Subcutaneous abdominal adipose tissue (tissue), 5 donors: ENCODE results near the gene RELL1.

Source experiments
- H3K27ac ChIP-seq: one replicate; pipeline ENCODE4 v1.7.0; 2013; ENCODE audit warnings: low read depth, mild to moderate bottlenecking, inconsistent platforms, low read length, moderate library complexity
- H3K27me3 ChIP-seq, 5 donors: one replicate each; pipeline ENCODE4 v1.7.0; 2013; ENCODE audit warnings: low read length in 5 of 5, inconsistent platforms in 1 of 5; ENCODE audit not compliant: control insufficient read depth in 5 of 5, insufficient read depth in 4 of 5
- H3K36me3 ChIP-seq, 5 donors: one replicate each; pipeline ENCODE4 v1.7.0; 2013; ENCODE audit warnings: low read length in 5 of 5; ENCODE audit not compliant: control insufficient read depth in 5 of 5, insufficient read depth in 5 of 5
- H3K4me1 ChIP-seq, 5 donors: one replicate each; pipeline ENCODE4 v1.7.0; 2013; ENCODE audit warnings: low read length in 5 of 5, mild to moderate bottlenecking in 3 of 5, moderate library complexity in 1 of 5; ENCODE audit not compliant: control insufficient read depth in 5 of 5, insufficient read depth in 5 of 5
- H3K4me3 ChIP-seq, 5 donors: one replicate each; pipeline ENCODE4 v1.7.0; 2013; ENCODE audit warnings: low read length in 5 of 5, low read depth in 1 of 5
- H3K9ac ChIP-seq, 5 donors: one replicate each; pipeline ENCODE4 v1.7.0; 2013; ENCODE audit warnings: low read length in 5 of 5, mild to moderate bottlenecking in 4 of 5, moderate library complexity in 3 of 5
- H3K9me3 ChIP-seq, 5 donors: one replicate each; pipeline ENCODE4 v1.7.0; 2013; ENCODE audit warnings: low read length in 5 of 5; ENCODE audit not compliant: control insufficient read depth in 5 of 5
- donor health status: healthy.
- donor health status: healthy.
- donor health status: healthy.
- donor health status: healthy.
- donor health status: healthy.

Gene RELL1

DNA sequence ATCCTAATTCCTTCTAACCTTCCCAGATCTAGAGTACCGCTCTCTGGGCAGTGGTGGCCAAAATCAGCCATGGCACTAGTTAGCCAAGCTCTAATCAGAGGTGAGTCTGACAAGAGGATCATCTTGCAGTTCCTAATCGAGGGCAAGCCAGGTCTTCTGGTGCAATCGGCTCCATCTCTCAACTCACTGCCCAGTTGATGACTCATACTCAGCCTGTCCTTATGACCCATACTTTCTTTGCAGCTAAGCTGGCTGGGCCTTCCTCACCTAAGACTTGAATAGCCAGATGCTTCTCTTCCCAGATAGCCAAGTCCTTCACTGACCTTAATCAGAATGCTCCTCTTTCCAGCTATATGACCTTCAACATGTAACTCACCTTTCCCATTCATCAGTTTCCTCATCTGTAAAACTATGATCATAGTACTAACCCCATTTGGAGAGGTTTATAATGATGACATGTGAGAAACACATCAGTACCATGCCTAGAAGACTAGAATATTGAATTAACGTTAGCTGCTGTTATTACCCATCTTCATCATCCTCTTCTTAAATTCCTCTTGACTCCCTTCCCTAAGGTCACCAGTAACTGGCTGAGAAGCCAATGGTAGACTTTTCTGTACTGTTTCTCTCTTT, 57.1 kb downstream of the RELL1 start:
- H3K27me3 ChIP-seq, result no peaks in the 10 kb centered on the region
- no peak overlapping the region for H3K4me3 ChIP-seq
- peaks cover 3 to 47% (median 18%) of the 10 kb centered on the region in 5 donors for H3K36me3 ChIP-seq
- peak overlapping the region; percentile 63 for H3K27ac ChIP-seq
- H3K4me1 ChIP-seq, result peaks cover 0 to 48% (median 29%) of the 10 kb centered on the region in 5 donors
- no peak overlapping the region for H3K9ac ChIP-seq
- H3K9me3 ChIP-seq, result no peaks in the 10 kb centered on the region

- no peaks in the 10 kb centered on the region for H3K27me3 ChIP-seq
- H3K4me1 ChIP-seq, result peaks cover 0 to 43% (median 33%) of the 10 kb centered on the region in 5 donors
- H3K9ac ChIP-seq, result peak overlapping the region in 1 of 5 donors; percentile 20
- no peaks in the 10 kb centered on the region for H3K9me3 ChIP-seq
- H3K36me3 ChIP-seq, result peaks cover 3 to 41% (median 12%) of the 10 kb centered on the region in 5 donors
- H3K27ac ChIP-seq, result no peak overlapping the region
- H3K4me3 ChIP-seq, result no peak overlapping the region
Measured at GRCh38 chr4:37627263-37627662, 58.9 kb downstream of the RELL1 start.

DNA sequence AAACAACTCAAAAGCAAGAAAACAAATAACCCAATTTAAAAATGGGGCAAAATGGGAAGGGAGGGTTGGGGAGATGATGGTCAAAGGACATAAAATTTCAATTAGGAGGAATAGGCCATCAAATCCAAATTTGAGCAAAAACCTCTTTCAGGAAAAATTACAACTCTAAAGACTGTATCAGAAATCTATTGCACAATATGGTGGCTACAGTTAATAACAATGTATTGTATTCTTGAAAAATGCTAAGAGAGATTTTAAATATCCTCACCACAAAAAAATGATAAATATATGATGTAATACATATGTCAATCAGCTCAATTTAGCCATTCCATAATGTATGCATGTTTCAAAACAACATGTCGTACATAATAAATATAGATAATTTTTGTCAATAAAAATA, 60.7 kb downstream of the RELL1 start:
- Histone ChIP-seq H3K4me1 (peaks cover 0 to 27% (median 22%) of the 10 kb centered on the region in 5 donors), H3K36me3 (peaks cover 3 to 32% (median 6%) of the 10 kb centered on the region in 5 donors), H3K9ac (no peak overlapping the region), H3K4me3 (no peak overlapping the region), H3K9me3 (no peaks in the 10 kb centered on the region), H3K27me3 (no peaks in the 10 kb centered on the region), H3K27ac (no peak overlapping the region)

GRCh38 chr4:37623940-37624339, 62.2 kb downstream of the RELL1 start:
- Histone ChIP-seq H3K9me3 (no peaks in the 10 kb centered on the region), H3K36me3 (peaks cover 0 to 24% (median 3%) of the 10 kb centered on the region in 5 donors), H3K4me3 (no peak overlapping the region), H3K9ac (no peak overlapping the region), H3K27me3 (no peaks in the 10 kb centered on the region), H3K4me1 (peaks cover 0 to 31% (median 22%) of the 10 kb centered on the region in 5 donors), H3K27ac (no peak overlapping the region)

GRCh38 chr4:37623125-37623524, 63.1 kb downstream of the RELL1 start:
- no peak overlapping the region for H3K4me3 ChIP-seq
- no peak overlapping the region for H3K27ac ChIP-seq
- peaks cover 0 to 17% (median 2%) of the 10 kb centered on the region in 5 donors for H3K36me3 ChIP-seq
- peaks cover 0 to 29% (median 17%) of the 10 kb centered on the region in 5 donors for H3K4me1 ChIP-seq
- no peaks in the 10 kb centered on the region for H3K27me3 ChIP-seq
- H3K9ac ChIP-seq, result peak overlapping the region in 1 of 5 donors; percentile 25
- no peaks in the 10 kb centered on the region for H3K9me3 ChIP-seq

- H3K9ac ChIP-seq, result no peak overlapping the region
- peaks cover 0 to 21% (median 13%) of the 10 kb centered on the region in 5 donors for H3K4me1 ChIP-seq
- H3K36me3 ChIP-seq, result peaks cover 0 to 17% (median 2%) of the 10 kb centered on the region in 5 donors
- H3K27me3 ChIP-seq, result no peaks in the 10 kb centered on the region
- H3K4me3 ChIP-seq, result no peak overlapping the region
- no peak overlapping the region for H3K27ac ChIP-seq
- H3K9me3 ChIP-seq, result no peaks in the 10 kb centered on the region
Measured at GRCh38 chr4:37620176-37620575, 66.0 kb downstream of the RELL1 start.

GRCh38 chr4:37615720-37616063, 70.5 kb downstream of the RELL1 start:
- Histone ChIP-seq H3K27ac (no peak overlapping the region), H3K4me1 (peaks cover 0 to 9% (median 0%) of the 10 kb centered on the region in 5 donors), H3K9me3 (no peaks in the 10 kb centered on the region), H3K27me3 (no peaks in the 10 kb centered on the region), H3K9ac (no peak overlapping the region), H3K4me3 (no peak overlapping the region), H3K36me3 (peaks cover 0 to 16% (median 5%) of the 10 kb centered on the region in 5 donors)

- no peak overlapping the region for H3K4me3 ChIP-seq
- peaks cover 0 to 6% (median 0%) of the 10 kb centered on the region in 5 donors for H3K4me1 ChIP-seq
- no peaks in the 10 kb centered on the region for H3K9me3 ChIP-seq
- H3K36me3 ChIP-seq, result peaks cover 0 to 19% (median 5%) of the 10 kb centered on the region in 5 donors
- no peaks in the 10 kb centered on the region for H3K27me3 ChIP-seq
- H3K9ac ChIP-seq, result no peak overlapping the region
- no peak overlapping the region for H3K27ac ChIP-seq
Measured at GRCh38 chr4:37615059-37615719, 71.0 kb downstream of the RELL1 start.

- no peaks in the 10 kb centered on the region for H3K9me3 ChIP-seq
- H3K4me3 ChIP-seq, result no peak overlapping the region
- H3K27me3 ChIP-seq, result no peaks in the 10 kb centered on the region
- H3K27ac ChIP-seq, result no peak overlapping the region
- H3K4me1 ChIP-seq, result no peaks in the 10 kb centered on the region
- no peak overlapping the region for H3K9ac ChIP-seq
- peaks cover 2 to 15% (median 7%) of the 10 kb centered on the region in 5 donors for H3K36me3 ChIP-seq
Measured at GRCh38 chr4:37612811-37613210, 73.4 kb downstream of the RELL1 start.

GRCh38 chr4:37609626-37610025, 76.5 kb downstream of the RELL1 start:
- peaks cover 0 to 9% (median 7%) of the 10 kb centered on the region in 5 donors for H3K36me3 ChIP-seq
- H3K4me3 ChIP-seq, result no peak overlapping the region
- H3K27ac ChIP-seq, result no peak overlapping the region
- H3K9ac ChIP-seq, result no peak overlapping the region
- no peaks in the 10 kb centered on the region for H3K9me3 ChIP-seq
- H3K4me1 ChIP-seq, result peaks cover 0 to 8% (median 0%) of the 10 kb centered on the region in 5 donors
- no peaks in the 10 kb centered on the region for H3K27me3 ChIP-seq
